Measurements from ENCODE around the gene COL4A6.

The COL4A6 gene

GRCh38 chrX:108267557-108267956 is 170.7 kb downstream of the COL4A6 start:
- H3K4me2 ChIP-seq (ENCODE audit: low read length) = no peak overlapping the region
- H3K9me3 ChIP-seq (ENCODE audit: control insufficient read depth, low read length) = no peaks in the 10 kb centered on the region
- no peak overlapping the region for H3K27ac ChIP-seq
- H3K4me3 ChIP-seq (ENCODE audit: low read depth, low read length) = no peak overlapping the region
- no peak overlapping the region for H2AFZ ChIP-seq
- TF ChIP-seq, protein P1, sequence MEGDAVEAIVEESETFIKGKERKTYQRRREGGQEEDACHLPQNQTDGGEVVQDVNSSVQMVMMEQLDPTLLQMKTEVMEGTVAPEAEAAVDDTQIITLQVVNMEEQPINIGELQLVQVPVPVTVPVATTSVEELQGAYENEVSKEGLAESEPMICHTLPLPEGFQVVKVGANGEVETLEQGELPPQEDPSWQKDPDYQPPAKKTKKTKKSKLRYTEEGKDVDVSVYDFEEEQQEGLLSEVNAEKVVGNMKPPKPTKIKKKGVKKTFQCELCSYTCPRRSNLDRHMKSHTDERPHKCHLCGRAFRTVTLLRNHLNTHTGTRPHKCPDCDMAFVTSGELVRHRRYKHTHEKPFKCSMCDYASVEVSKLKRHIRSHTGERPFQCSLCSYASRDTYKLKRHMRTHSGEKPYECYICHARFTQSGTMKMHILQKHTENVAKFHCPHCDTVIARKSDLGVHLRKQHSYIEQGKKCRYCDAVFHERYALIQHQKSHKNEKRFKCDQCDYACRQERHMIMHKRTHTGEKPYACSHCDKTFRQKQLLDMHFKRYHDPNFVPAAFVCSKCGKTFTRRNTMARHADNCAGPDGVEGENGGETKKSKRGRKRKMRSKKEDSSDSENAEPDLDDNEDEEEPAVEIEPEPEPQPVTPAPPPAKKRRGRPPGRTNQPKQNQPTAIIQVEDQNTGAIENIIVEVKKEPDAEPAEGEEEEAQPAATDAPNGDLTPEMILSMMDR (IDR thresholded peaks at IDR 0.05) = no peak
- H3K36me3 ChIP-seq (ENCODE audit: control insufficient read depth, insufficient read depth, low read length) = no peaks in the 10 kb centered on the region
- no peaks in the 10 kb centered on the region for H3K27me3 ChIP-seq (ENCODE audit: control insufficient read depth, insufficient read depth, low read length)
- H3K9ac ChIP-seq = no peak overlapping the region
- no peaks in the 10 kb centered on the region for H3K79me2 ChIP-seq
- no peaks in the 10 kb centered on the region for H3K4me1 ChIP-seq

DNA sequence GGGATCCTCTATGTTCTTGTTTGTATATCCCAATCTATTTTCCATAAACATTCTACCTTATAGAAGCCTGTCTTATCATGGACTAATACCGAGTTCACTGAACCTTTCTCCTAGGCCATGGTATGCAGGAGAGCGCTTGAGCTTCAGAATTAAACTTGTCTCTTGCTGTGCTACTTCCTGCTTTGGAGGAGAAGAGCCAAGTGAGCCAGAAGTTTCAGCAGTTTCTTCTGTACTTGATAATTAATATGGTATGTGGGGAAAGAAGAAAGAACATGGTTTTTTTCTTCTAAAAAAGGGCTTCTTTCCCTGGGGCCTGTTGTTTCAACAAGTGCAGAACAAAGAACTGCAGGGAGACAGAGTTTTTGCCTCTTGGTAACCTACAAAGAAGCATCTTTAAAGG is 173.8 kb downstream of the COL4A6 start:
- no peak overlapping the region for H3K9ac ChIP-seq
- H3K4me2 ChIP-seq (ENCODE audit: low read length) = no peak overlapping the region
- no peaks in the 10 kb centered on the region for H3K27me3 ChIP-seq (ENCODE audit: control insufficient read depth, insufficient read depth, low read length)
- H3K4me3 ChIP-seq (ENCODE audit: low read depth, low read length) = no peak overlapping the region
- no peak overlapping the region for H2AFZ ChIP-seq
- H3K4me1 ChIP-seq = no peaks in the 10 kb centered on the region
- no peaks in the 10 kb centered on the region for H3K36me3 ChIP-seq (ENCODE audit: control insufficient read depth, insufficient read depth, low read length)
- no peaks in the 10 kb centered on the region for H3K79me2 ChIP-seq
- TF ChIP-seq, protein P1 (IDR thresholded peaks at IDR 0.05) = no peak
- no peak overlapping the region for H3K27ac ChIP-seq
- H3K9me3 ChIP-seq (ENCODE audit: control insufficient read depth, low read length) = no peaks in the 10 kb centered on the region

DNA sequence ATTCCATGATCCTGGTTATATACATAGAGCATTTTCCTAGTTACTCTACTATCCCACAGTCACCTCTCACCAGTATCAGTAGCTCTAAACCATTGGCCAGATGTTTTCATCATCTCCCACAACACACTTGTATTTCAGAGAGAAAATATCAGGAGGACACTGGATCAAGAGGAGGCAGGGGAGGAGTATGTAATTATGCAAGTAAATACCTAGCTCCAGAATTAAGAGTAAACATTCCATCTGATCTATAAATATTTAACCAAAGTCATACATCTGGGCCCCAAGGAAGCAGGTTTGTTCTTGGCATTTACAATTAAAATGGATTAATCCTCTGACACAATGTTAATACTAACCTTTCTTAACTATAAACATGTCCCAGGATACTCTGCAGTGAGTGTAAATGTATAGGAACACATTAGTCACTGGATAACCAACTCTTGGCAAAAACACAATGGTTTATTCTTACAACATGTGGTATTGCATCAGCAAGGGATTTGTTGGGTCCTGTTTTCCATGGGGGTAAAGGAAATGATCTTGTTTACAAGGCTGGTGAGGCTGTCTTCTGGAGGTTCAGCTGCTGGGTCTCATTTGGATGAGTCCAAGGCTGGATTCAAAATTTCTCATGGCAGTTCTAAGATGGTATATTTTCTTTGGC is 176.5 kb downstream of the COL4A6 start:
- Histone ChIP-seq H3K4me3 (ENCODE audit: low read depth, low read length) (no peak overlapping the region), H3K9me3 (ENCODE audit: control insufficient read depth, low read length) (no peaks in the 10 kb centered on the region), H3K9ac (no peak overlapping the region), H3K27ac (no peak overlapping the region), H3K4me1 (no peaks in the 10 kb centered on the region), H3K79me2 (no peaks in the 10 kb centered on the region), H3K36me3 (ENCODE audit: control insufficient read depth, insufficient read depth, low read length) (no peaks in the 10 kb centered on the region), H3K27me3 (ENCODE audit: control insufficient read depth, insufficient read depth, low read length) (no peaks in the 10 kb centered on the region), H2AFZ (no peak overlapping the region), H3K4me2 (ENCODE audit: low read length) (no peak overlapping the region)
- TF ChIP-seq, protein P1 (IDR thresholded peaks at IDR 0.05) = no peak

DNA sequence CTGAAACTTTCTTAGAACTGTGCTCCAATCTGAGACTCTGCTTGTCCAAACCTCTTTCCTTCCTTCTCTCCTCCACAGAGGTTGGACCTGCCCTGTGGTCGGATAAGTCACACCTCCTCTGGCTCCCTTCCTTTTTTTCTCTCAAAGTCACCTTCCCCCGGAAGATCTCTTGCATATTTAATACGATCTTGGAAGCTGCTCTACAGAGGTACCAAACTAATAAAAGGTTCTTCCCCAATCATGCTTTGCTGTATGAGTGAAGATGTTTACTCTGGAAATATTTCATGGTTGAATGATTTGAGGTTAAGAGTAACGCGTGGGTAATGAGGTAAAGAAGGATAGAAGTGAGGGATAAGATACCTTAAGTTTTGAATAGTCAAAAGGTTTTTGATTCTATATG is 180.7 kb downstream of the COL4A6 start:
- no peaks in the 10 kb centered on the region for H3K27me3 ChIP-seq (ENCODE audit: control insufficient read depth, insufficient read depth, low read length)
- no peak overlapping the region for H3K27ac ChIP-seq
- no peaks in the 10 kb centered on the region for H3K4me1 ChIP-seq
- no peak overlapping the region for H3K4me2 ChIP-seq (ENCODE audit: low read length)
- TF ChIP-seq, protein P1 (IDR thresholded peaks at IDR 0.05) = no peak
- no peaks in the 10 kb centered on the region for H3K36me3 ChIP-seq (ENCODE audit: control insufficient read depth, insufficient read depth, low read length)
- H2AFZ ChIP-seq = no peak overlapping the region
- no peaks in the 10 kb centered on the region for H3K79me2 ChIP-seq
- H3K9ac ChIP-seq = no peak overlapping the region
- H3K4me3 ChIP-seq (ENCODE audit: low read depth, low read length) = no peak overlapping the region
- no peaks in the 10 kb centered on the region for H3K9me3 ChIP-seq (ENCODE audit: control insufficient read depth, low read length)

DNA sequence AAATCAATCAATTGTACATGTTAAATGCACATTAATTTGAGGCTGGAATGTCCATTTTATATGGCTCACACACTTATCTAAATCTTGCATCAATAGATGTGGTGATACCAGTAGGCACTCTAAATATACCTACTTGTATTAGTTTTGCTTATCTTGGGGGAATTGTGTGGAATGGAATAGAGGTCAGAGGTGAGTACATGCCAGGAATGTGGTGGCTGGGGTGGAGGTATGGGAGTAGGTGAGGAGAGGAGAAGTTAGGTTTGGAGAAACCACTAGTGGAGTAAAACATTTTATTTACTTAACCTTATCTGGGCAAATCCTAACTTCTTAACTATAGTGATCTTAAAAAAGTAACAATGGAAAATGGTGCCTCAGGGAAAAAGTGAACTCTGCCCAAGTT is 183.6 kb downstream of the COL4A6 start:
- Histone ChIP-seq H3K27ac (no peak overlapping the region), H3K79me2 (no peaks in the 10 kb centered on the region), H3K36me3 (ENCODE audit: control insufficient read depth, insufficient read depth, low read length) (no peaks in the 10 kb centered on the region), H3K9ac (no peak overlapping the region), H3K4me3 (ENCODE audit: low read depth, low read length) (no peak overlapping the region), H3K4me2 (ENCODE audit: low read length) (no peak overlapping the region), H2AFZ (no peak overlapping the region), H3K9me3 (ENCODE audit: control insufficient read depth, low read length) (no peaks in the 10 kb centered on the region), H3K4me1 (no peaks in the 10 kb centered on the region), H3K27me3 (ENCODE audit: control insufficient read depth, insufficient read depth, low read length) (no peaks in the 10 kb centered on the region)
- TF ChIP-seq, protein P1 (IDR thresholded peaks at IDR 0.05) = no peak
